Measurements from ENCODE around the gene ABCF2. TPM values are rescaled to one million over a fixed set of nuclear protein-coding genes. Genes with fewer than 3 reads are reported as not detected.

ABCF2 gene
- total RNA-seq, result 36.9 TPM

DNA sequence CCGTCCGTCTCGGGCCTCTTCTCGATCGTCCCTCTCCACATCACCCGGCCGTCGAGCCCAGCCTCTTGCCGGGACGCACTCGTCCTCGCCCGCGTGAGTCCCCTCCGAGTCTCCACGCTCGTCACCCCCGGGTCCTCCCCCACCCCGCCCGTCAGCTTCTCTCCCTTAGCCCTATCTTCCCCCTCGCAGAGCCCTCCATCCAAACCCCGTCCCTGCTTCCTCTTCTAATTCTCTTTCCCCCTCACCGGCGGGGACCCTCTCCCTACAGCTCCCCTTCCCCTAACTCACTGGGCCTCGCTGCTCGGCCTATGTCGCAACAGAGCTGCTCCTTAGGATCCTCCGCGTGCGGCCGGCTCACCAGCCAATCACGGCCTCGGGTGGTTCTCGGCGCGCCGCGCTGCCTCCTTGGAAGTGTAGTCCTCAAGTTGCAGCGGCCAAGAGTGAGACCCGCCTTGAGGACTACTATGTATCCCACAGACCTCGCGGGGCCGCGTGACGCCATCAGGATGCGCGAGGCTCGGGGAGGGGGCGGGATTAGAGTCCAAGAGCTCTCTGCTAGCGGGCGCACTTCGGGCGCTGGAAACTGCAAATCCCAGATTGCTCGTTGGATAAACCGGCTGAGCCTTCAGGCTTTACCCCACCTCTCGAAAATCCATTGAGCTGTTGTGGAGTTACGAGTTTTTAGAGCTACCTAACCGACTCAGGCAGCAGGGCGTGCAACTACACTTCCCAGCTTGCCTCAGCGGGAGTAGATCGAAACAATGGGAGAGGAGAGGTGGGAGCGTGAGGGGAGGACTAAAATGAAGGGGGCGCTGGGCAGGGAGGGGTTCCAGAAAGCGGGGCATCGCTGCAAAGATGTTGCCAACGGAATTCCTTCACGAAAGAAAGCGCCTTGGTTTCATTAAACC lies at the start of gene ABCF2:
TSS of gene ABCF2 (minus strand) at position 331 of the 908 bp plus-strand sequence. CDS start 747 bp downstream, outside the sequence.
- peak; percentile 99 for DNase-seq

DNA sequence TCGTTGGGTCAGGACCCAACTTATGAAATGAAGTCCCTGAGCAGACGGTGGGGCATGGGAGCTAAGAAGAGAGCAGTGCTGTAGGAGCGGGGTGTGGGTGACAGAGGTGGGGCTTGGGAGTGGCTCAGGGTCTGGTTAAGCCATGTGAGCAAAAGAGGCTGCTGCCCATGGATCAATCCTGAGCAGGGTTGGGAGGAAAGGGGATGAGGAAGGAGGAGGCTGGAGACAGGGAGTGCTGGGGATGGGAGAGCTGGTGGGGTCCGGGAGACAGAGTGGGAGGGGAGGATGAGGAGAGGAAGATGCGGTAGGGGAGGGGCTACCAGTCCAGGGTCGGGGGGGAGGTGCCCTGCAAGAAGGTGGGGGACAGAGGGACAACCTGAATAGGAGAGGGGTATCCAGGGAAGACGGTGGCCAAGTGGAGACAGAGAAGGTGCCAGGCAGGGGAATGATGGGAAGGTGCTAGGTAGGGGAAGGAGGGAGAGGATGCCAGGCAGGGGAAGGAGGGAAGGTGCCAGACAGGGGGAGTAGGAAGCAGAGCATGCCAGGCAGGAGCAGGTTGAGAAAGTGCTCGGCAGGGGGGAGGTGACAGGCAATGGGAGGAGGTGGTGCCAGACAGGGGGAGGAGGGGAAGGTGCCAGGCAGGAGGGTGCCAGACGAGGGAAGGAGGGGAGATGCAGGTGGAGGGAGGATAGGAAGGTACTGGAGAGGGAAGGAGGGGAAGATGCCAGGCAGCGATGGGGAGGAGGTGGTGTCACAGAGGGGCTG lies 49.0 kb upstream of the ABCF2 start:
- no peak for DNase-seq

DNA sequence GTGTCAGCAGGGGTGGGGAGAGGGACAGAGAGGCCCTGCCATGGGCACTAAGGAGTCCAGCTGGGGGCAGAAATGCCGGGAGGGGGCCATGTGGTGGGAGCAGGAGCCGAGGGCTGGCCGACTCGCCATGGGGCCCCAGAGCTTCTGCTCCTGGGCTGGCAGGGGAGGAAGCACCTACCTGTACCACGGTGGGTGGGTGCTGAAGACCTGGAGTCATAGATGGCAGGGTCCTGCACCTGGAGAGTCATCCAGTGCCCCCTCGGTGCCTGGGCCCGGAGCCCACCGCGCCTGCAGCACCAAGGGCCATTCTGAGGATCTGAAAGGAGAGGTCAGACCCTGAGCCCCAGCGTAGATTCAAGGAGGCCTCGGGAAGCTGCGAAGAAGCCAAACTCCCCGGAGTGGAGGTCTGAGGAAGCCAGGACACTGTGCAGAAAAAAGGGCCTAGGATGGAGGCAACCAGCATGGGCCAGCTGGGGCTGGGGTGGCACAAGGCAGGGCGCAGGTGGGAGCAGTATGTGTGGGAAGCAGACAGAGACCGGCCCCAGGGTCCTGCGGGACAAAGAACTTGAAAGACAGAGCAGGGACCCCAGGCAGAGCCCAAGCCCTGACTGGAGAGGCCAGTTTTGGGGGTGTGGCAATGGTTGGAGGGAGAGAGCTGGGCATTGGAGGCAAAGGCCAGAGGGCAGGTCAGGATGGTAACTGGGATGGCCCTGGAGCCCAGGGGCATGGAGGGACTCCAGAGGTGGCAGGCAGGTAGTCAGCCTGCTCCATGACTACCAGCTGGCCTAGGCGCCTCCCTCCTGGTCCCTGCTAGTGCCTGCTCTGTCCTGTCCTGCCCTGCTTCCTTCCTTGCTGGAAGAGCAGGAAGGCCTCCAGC lies 48.2 kb upstream of the ABCF2 start:
- DNase-seq, result no peak

DNA sequence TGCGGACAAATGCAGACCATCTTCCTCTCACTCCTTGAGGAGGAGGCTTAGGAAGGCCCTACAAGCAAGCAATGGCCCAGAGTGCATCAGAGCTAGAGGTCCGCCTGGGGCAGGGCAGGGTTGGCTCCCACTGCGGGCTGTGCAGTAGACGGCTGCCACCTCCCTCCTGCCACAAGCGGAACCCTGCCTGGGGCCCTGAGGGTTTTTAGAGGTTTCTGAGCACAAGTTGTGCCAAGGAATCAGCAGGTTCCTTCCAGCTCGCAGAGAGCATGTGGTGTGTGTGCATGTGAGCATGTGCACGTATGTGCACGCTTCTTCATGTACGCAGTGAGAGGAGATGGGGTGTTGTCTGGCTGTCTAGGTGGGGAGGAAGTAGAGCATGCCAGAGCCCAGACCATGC lies 47.4 kb upstream of the ABCF2 start:
- DNase-seq, result no peak

DNA sequence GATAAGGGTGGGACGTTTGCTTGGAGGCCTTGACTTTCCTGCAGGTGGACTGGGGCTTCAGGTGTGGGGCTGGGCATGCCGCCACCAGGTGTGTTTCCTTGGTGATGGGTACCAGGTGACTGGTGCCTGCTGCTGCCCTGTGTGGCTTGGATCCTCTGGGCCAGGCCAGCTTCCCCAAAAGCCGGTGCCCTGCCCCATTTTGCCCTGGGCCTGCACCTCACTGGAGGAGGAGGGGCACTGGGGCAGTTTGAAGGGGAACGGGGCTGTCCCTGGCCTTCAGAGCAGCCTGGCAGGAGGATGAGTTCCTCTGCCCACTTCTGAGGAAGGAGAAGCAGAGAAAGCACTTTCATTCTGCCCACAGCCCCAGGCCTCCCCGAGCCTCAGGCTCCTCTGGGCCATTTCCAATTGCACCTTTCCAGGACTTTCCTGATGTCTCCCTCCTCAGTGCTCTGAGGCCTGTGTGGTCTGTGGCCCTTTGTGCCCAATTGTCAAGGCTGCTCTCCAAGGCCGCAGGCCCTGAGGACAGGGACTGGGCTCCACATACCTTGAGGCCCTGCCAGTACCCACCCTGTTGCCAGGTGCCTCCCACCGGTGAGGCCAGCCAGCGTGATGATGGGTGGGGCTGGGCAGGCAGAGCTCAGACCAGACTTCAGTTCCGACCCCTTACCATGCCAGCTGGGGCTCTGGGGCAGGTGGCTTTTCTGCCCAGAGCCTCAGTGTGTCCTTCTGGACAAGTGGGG lies 46.8 kb upstream of the ABCF2 start:
- no peak for DNase-seq

DNA sequence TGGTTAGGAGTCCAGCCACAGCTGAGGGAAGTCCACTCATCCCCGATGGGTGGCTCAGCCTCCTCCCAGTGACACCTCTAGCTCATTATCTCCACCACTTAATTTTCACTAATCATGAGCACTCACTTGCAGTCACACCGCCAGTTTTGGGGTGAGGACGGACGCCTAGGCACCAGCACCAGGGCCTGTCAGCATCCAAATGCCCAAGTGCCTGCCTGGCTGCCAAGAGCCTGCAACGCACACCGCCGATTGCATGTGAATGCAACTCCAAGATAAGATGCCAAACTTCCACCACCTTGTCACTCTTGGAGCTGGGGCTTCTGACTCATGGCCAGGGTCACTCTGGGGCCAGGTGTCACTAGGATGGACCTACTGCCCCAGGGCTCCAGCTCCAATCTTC lies 45.9 kb upstream of the ABCF2 start:
- no peak for DNase-seq

DNA sequence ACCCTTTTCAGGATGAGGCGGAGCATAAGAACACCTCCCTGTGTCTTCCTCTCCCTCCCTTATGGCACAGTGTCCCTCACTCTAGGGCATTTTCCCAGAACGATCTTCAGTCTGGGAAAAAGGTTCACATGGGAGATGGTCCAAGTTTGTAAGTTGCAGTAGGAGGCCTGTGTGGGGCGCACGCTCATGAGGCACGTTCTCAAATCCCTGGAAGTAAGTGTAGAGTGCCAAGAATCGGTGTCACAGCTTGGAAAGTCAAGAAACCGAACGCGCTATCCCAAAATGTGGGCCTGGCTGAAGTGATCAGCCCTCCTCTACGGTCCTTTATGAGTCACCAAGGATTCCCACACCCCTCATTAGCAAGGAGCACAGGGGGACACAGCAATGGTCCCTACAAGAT lies 45.4 kb upstream of the ABCF2 start:
- no peak for DNase-seq

DNA sequence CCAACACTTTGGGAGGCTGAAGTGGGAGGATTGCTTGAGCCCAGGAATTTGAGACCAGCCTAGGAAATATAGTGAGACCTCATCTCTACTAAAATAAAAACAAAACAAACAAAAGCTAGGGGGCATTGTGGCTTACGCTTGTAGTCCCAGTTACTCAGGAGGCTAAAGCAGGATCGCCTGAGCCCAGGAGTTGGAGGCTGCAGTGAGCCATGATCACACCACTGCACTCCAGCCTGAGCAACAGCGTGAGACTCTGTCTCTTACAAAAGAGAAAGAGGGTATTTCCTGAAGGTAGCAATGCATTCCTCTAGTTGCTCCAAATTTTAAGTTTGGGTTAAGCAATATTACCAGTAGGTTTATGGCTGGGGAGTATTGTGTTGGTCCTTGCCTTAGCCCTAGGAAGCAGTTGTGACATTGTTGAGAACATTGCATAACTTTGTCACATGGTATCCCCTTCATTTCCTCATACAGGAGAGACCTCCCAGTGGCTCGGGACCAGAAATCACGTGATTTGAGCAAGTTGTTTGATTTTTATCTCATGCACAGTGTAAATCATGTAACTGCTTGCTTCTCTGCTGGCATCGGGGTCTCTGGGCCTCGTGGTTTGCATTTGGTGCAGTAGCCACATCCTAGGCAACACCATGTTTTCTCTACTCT lies 44.8 kb upstream of the ABCF2 start:
- DNase-seq, result peak; percentile 25

DNA sequence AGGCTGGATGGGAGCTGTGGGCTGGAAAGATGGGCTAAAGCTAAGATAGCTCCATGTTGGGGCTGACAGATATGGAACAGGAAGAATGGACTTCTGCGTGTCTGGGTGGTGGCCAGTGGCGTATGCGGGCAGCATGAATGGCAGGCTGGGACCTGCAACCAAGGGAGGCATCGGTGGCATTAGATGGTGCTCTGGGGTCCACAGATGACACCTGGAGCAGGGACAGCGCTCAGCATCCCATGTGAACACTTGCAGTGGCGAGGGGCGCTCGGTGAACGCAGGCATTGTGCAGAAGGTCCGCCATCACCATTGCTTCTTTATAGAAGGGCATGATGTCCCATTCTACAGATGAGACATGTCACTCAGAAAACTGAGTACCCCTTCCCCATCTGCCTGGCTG lies 42.5 kb upstream of the ABCF2 start:
- no peak for DNase-seq

DNA sequence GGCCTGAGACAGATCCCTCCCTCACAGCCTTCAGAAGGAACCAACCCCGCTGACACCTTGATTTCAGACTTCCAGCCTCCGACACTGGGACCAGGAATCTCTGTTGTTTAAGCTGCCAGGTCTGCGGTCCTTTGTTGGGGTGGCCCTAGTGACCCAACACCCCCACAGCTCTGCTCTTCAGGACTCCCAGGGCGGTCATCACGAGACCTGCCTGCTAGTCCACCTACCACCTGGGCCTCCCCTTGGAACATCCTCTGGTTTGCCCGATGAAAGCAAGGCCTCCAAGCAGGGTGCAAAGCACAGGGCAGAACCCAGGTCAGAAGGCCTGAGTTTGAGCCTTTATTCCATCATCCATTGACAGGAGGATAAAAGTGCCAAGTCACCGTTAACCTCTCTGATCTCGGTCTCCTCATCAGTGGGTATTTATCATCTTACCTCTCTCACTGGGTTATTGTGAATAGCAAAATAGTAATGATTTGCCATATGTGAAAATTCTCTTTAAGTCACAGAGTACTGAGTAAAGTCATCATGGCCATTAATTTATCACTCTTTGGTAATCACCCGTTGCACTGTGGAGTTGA lies 38.4 kb upstream of the ABCF2 start:
- DNase-seq, result no peak

DNA sequence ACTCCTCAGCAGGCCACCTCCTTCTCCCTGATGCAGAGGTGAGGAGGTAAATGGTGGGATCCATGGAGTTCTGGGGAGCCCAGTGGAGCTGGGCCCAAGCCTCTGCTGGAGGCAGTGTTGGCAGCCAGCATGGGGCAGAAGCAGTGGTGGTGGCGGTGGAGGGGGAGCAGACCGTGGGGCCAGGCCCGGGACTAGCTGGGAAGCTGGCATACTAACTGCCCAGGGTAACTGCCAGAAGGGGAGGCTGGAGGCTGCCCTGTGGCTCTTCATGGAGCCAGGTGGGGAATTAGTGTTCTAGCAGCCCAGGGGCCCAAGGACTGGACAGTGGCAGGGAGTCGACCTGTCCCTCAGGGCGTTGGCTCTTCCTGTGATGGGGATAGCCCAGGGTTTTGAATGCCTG lies 37.6 kb upstream of the ABCF2 start:
- DNase-seq, result no peak

DNA sequence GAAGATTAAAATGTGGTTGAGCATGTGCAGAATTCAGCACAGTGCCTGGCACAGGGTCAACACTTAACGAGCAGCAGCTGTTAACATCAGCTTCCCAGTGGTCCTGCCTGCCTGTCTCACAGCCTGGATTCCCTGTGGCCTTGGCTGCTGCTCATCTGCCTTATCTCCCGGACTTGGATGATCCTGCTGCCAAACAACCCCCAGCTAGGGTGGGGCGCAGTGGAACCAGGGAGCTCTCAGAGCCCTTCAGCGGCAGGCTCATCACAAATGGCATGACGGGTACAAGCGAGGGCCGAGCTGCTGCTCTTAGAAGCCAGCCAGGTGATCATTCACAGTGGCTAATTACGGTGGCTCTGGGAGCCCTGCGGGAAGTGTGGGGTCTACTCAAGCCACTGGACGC lies 34.5 kb upstream of the ABCF2 start:
- peak; percentile 50 for DNase-seq

DNA sequence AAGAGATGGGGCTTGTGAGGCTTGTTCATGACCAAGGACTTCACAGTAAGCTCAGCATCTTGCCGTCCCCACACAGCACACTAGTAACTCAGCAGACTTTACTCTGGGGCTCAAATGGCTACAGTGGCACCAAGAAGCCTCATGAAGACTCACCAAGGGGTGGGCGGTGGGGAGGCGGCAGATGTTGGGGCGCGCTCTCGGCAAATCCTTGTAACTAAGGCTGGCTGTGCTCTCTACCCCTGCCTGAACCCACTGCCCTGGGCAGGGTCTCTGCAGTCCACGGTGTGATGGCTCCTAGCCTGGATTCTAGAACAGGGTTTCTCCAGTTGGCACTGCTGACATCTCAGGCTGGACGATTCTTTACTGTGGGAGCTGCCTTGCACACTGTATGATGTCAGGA lies 33.9 kb upstream of the ABCF2 start:
- no peak for DNase-seq

DNA sequence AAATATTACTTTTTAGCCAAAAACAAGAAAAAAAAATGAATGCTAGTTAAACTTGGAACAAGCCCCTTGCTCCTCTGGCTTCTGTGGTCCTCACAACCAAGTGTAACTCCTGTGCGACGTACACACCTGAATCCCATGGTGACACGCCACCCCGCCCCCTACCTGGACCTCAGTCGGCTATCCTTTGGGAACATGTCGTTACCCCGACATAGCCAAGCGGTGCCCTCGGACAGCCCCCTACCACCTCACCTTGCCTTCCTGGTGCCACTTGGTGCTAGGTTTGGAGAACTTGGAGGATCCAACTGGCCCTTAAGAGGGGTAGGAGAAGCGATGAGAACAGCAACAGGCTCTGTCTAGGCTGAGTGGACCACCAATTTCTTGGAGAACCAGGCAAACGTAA lies 33.5 kb upstream of the ABCF2 start:
- no peak for DNase-seq

DNA sequence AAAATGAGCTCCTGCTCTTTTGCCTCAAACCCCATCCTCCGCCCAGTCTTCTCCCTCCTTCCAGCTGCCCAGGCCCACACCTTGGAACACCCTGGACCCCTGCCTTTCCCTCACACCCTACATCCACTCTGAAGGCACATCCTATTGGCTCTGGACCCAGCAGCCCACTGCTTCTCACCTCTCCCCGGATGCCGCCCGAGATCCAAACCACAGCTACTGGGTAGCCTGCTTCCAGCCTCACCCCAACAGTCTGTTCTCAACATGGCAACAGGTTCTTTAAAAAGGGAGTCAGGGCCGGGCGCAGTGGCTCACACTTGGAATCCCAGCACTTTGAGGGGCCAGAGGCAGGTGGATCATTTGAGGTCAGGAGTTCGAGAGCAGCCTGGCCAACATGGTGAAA lies 31.0 kb upstream of the ABCF2 start:
- no peak for DNase-seq

DNA sequence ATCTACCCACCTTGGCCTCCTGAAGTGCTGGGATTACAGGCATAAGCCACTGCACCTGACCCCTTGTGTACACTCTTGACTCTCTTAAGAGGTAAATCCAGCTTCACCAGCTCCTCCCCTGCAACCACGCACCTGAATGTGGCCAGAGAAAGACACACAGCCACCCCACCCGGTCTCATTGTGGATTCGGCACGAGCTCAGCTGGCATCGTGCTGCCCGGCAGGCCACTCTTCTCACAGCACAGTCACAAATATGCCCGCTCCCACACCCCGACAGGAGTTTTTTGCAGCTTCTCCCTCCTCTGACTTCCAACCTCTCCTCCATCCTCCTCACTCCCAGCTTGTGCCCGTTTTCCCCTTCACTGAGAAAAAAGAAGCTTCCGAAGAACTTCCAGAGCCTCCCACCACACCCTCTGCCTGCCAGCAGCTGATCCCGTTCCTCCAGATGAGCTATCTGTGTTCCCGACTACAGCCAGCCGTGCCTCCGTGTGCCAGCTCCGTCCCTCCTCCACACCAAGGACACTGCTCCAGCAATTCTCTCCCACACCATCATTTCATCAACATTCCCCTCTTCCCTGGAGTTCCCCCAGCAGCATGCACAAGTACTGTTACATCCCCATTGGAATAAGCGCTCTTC lies 29.5 kb upstream of the ABCF2 start:
- peak; percentile 47 for DNase-seq

DNA sequence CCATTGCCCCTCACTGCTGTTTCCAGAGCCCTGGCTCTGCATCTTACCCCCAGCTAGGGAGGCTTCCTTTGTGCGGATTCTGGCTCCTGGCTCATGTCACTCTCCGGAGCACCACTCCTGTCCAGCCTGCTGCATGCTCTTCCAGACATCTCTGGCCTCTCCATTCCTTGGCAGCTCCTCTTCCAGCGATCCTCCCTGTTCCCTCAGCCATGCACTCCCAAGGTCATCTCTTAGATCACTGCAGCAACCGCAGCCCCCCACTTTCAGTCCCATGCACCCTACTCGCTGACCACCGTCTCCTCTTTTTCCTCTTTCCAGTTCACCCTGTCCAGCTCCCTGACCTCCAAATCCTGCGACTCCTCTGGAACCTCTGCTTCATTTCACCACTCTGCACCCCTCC lies 28.4 kb upstream of the ABCF2 start:
- DNase-seq, result no peak

DNA sequence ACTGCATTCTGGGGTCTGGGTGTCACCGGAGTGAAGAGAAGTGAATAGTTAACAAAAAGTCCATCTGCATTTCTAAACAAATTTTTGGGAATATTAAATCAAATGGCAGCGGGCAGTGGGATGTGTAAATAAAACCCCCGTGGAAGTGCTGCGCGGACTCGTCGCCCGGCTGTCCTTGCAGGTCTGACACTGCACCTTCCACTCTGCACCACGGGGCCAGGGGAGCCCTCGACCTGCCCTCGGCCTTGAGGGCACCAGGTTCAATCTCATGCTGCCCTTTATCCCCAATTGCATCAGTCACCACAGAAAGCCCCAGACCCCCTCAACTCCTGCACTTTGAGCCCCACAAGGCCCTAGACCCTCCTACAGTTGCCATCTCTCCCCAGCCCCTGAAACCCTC lies 27.8 kb upstream of the ABCF2 start:
- no peak for DNase-seq

DNA sequence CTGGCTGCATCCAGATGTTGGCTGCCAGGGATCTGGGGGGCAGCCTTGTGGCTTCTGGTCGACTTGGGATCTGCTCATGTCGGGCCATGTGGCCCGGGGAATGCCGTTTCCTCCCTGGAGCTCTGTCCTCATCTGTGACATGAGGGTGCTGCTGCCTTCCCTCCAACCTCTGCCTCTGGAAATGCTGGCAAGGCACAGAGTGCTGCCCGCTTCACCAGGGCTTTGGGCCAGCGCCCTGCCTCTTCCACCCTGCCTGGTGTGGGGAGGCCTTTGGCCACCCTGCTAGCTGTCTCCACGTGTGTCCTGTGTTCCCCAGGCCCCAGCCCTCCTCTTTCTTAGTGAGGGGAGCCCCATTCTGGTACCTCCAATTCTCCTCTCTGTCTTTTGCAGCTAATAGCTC lies 27.3 kb upstream of the ABCF2 start:
- DNase-seq, result no peak

DNA sequence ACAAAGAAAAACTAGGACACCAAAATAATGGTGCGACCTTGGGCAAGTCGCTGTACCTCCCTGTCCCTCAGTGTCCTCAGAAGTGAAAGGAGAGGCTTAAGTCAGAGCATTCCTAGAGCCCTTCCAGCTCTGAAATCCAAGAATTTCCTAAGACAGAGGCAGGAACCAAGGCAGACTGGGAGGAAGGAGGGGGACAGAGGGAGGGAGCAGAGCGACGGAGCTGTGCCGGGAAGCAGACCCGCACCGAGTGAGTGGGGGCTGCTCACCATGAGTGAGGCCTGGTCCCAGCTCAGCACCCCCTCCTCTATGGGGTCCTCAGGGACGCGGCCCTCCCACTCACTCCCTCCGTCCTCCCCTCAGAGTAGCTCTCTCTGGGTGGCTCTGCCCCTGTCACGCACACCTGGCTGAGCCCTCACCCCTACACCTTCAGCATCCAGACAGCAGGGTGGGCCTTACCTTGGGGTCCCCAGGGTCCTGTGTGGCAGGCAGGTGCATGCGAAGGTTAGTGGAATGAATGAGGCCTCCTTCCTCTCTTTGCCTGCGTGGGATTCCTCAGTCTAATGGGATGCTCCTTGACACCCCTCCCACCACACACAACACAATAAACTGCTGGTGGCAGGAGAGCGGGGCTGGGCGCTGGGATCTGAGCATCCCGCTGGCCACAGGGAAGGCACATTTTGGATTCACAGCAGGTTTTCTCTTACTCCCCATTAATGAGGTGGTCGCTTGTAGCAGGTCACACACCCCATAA lies 26.1 kb upstream of the ABCF2 start:
- peak; percentile 58 for DNase-seq
